ENCODE measurements around the gene ST3GAL3. TPM values are rescaled to one million over a fixed set of nuclear protein-coding genes. Genes with fewer than 3 reads are reported as not detected.

ST3GAL3 gene
- total and polyA plus RNA-seq, 2 donors (not counting 3 experiments of a cell fraction or from before 2014, with no cell fraction given): 14.3 to 35.8 TPM

- H3K4me3 ChIP-seq (replicated peaks in 1 of 3; ENCODE audit: insufficient read depth in 1 of 3, low read depth in 1 of 3, low read length in 3 of 3): no peak overlapping the region
- no peak overlapping the region for H3K27ac ChIP-seq (ENCODE audit: insufficient read depth, low read depth, low read length)
- dilution Hi-C loops (cut with MboI; ENCODE audit: extremely low pct_ligation_motif_present, low sequenced_read_pairs) (no loop called here), intact Hi-C loops (cut with micrococcal nuclease) (loop anchor here (5.0 kb wide), 1 partner anchor 79 kb away; the partner anchor contains the start of gene ARTN)
- FAIRE-seq (peak; percentile 98), DNase-seq (ENCODE audit: low read depth, low spot score) (peak; percentile 83)
- ChIA-PET CTCF (interaction anchor here (0.8 to 2.4 kb wide), 10 partner anchors 8 to 90 kb away, joined by 3 to 17 read pairs (median 4); no protein-coding TSS in a partner anchor), POLR2A (interaction anchor here (1.3 kb wide), 1 partner anchor 90 kb away, joined by 3 read pairs; no protein-coding TSS in a partner anchor)
- TF ChIP-seq GATA2 (IDR thresholded peaks at IDR 0.05; ENCODE audit: insufficient read depth, insufficient read length, low read depth, low read length) (peak; percentile 79), EZH2 (IDR thresholded peaks at IDR 0.05; ENCODE audit: borderline replicate concordance, low read depth, low read length, severe bottlenecking) (no peak), FOS (IDR thresholded peaks at IDR 0.05; ENCODE audit: borderline replicate concordance, insufficient read depth, low read length) (no peak), POLR2AphosphoS5 (IDR thresholded peaks at IDR 0.05; ENCODE audit: insufficient read depth, low read depth, low read length) (peak; percentile 73), CTCF (IDR thresholded peaks at IDR 0.05; ENCODE audit: extremely low read depth in 1 of 2, insufficient read depth in 1 of 2, low read depth in 1 of 2, low read length in 2 of 2) (no peak), MYC (IDR thresholded peaks at IDR 0.05; ENCODE audit: low read depth, low read length) (no peak), JUN (IDR thresholded peaks at IDR 0.05; ENCODE audit: borderline replicate concordance, insufficient read depth, insufficient read length, low read depth) (no peak), MAX (IDR thresholded peaks at IDR 0.05; ENCODE audit: insufficient read depth, insufficient read length) (no peak), POLR2A (IDR thresholded peaks at IDR 0.05; ENCODE audit: low read depth, low read length) (peak; percentile 34)
- no peak overlapping the region for H2AFZ ChIP-seq (ENCODE audit: low read depth, low read length)
- H3K36me3 ChIP-seq (ENCODE audit: control insufficient read depth in 2 of 2, extremely low read depth in 1 of 2, insufficient read depth in 2 of 2, low read length in 2 of 2): no peaks in the 10 kb centered on the region
- H3K9ac ChIP-seq (replicated peaks; ENCODE audit: extremely low read depth, insufficient read depth, low read length): no peak overlapping the region
- H3K4me1 ChIP-seq (ENCODE audit: control insufficient read depth, extremely low read depth, insufficient read depth, low read length): peaks cover 12% of the 10 kb centered on the region
- H3K9me1 ChIP-seq (replicated peaks; ENCODE audit: control insufficient read depth, extremely low read depth, insufficient read depth, low read length): no peaks in the 10 kb centered on the region
- BruUV-seq (replicated peaks): no TSS peak
- H3K27me3 ChIP-seq (ENCODE audit: control insufficient read depth in 2 of 2, insufficient read depth in 2 of 2, low read length in 2 of 2): peaks cover 0 to 3% of the 10 kb centered on the region in 2 experiments
- no peaks in the 10 kb centered on the region for H3K9me3 ChIP-seq (replicated peaks; ENCODE audit: control insufficient read depth, insufficient read depth, low read length)
- no peak overlapping the region for H3K4me2 ChIP-seq (ENCODE audit: insufficient read depth, low read length)
- no peaks in the 10 kb centered on the region for H3K79me2 ChIP-seq (ENCODE audit: control insufficient read depth, insufficient read depth, low read length)
- H4K20me1 ChIP-seq (replicated peaks; ENCODE audit: control insufficient read depth, extremely low read depth, insufficient read depth, low read length): peaks cover 11% of the 10 kb centered on the region
Observed at GRCh38 chr1:43853161-43853921, 146.0 kb downstream of the ST3GAL3 start.
